Sigmoid colon (tissue), 7 donors: ENCODE results near the gene MDM4. TPM values are rescaled to one million over a fixed set of nuclear protein-coding genes. Genes with fewer than 3 reads are reported as not detected.
A peak's percentile ranks its signal among the peaks of the same experiment; 100 is the strongest.

Experiments used
- DNase-seq: peaks from one replicate; pipeline ENCODE4 v3.0.0-alpha.2; 2019
- H3K27ac ChIP-seq, 4 donors: fragments of 200-600 bp; sonication (generic); one replicate each; pipeline ENCODE4 v1.5.1; 2016 to 2019; ENCODE audit warnings: mild to moderate bottlenecking in 1 of 4
- H3K27me3 ChIP-seq, 3 donors: fragments of 200-600 bp; sonication (generic); one replicate each; pipeline ENCODE4 v1.5.1; 2019; ENCODE audit warnings: mild to moderate bottlenecking in 1 of 3
- H3K36me3 ChIP-seq, 4 donors: fragments of 200-600 bp; sonication (generic); one replicate each; pipeline ENCODE4 v1.5.1; 2016 to 2019
- H3K4me1 ChIP-seq, 4 donors: fragments of 200-600 bp; sonication (generic); one replicate each; pipeline ENCODE4 v1.5.1; 2017 to 2019
- H3K4me3 ChIP-seq, 4 donors: fragments of 200-600 bp; sonication (generic); one replicate each; pipeline ENCODE4 v1.5.1; 2017 to 2019; ENCODE audit warnings: mild to moderate bottlenecking in 2 of 4, moderate library complexity in 1 of 4
- H3K9me3 ChIP-seq, 4 donors: fragments of 200-600 bp in 3 of 4; sonication (generic) in 3 of 4; one replicate each; pipeline versions ENCODE4 v1.5.1 to v1.6.1; 2013 to 2019
- EP300 ChIP-seq, 4 donors: sonication (generic); formaldehyde crosslinking; IDR thresholded peaks; one replicate each; pipeline ENCODE4 v1.6.1; 2017; ENCODE audit warnings: antibody characterized with exemption in 4 of 4
- POLR2A ChIP-seq, 2 donors: fragments of 450-650 bp; IDR thresholded peaks; one replicate each; pipeline ENCODE4 v1.6.1; 2016; ENCODE audit warnings: antibody characterized with exemption in 2 of 2, mild to moderate bottlenecking in 2 of 2, moderate library complexity in 2 of 2
- POLR2AphosphoS5 ChIP-seq, 4 donors: sonication (generic); formaldehyde crosslinking; IDR thresholded peaks; one replicate each; pipeline ENCODE4 v1.6.1; 2017; ENCODE audit warnings: antibody characterized with exemption in 4 of 4
- WGBS, 2 donors: extraction: QIAGEN DNeasy Blood & Tissue Kit; methylation state at CpG; one replicate each; pipeline ENCODE4 v1.1.7; 2013; 5-methylcytosine and 5-hydroxymethylcytosine counted together
- intact Hi-C: fragments of 100-400 bp; cut with DNase I; formaldehyde crosslinking; loops from one replicate; pipeline ENCODE4 v1.15.1; 2023
- polyA plus RNA-seq, 3 donors: library from polyadenylated mRNA; stranded (reverse); fragments of 200-250 nt; gene quantifications; one replicate each; pipeline ENCODE4 v1.2.3, GENCODE V29; 2013
- total RNA-seq, 4 donors: library from RNA; depleted of rRNA; stranded (reverse); fragments of >200 nt; gene quantifications; one replicate each; pipeline ENCODE4 v1.1.0, GENCODE V29; 2016
- TF ChIP-seq, protein P1 (sequence below), 4 experiments: fragments of 450-650 bp in 3 of 4; fragments of 200-600 bp in 1 of 4; IDR thresholded peaks; one replicate each; pipeline ENCODE4 v1.5.1; 2016 to 2019; ENCODE audit warnings: antibody characterized with exemption in 4 of 4, mild to moderate bottlenecking in 3 of 4, moderate library complexity in 2 of 4
- donor health status: healthy with polysubstance abuse.
- donor health status: Bipolar disorder and iron deficiency.
- donor health status: healthy.

Gene MDM4
- total and polyA plus RNA-seq, 7 donors: 1.2 to 82.0 (median 48.2) TPM

DNA sequence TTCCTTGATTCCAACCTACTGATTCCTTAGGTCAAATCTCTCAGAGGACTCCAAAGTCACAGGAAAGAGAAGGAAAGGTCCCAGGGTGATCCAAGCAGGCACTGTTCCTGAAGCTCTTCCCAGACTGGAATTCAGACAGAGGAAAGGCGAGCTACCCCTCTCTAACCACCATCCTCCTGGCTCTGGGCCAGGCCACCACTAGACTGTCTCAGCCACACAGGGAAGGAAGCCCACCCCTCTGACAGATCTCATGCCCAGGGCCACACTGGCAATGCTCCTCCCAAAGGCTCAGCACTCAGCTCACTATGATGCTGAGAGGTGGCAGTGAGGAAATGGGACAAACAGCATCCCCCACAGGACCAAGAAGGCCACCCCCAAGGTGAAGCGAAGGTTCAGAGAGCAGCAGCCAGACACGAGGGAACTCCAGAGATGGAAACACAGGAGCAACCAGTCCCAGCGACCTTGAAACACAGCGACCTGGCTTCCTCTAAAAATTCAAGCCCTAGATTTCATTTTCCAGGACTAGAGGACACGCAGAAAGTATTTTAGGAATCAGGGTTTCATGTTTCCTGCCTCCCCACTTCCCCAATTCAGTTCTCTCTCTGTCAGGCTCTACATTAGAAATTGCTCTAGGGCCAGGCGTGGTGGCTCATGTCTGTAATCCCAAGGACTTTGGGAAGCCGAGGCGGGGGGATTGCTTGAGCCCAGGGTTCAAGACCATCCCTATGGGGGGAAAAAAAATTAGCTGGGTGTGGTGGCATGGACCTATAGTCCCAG lies 40.4 kb upstream of the MDM4 start:
- Histone ChIP-seq H3K36me3 (no peaks in the 10 kb centered on the region), H3K9me3 (no peaks in the 10 kb centered on the region), H3K4me1 (peaks cover 0 to 57% (median 50%) of the 10 kb centered on the region in 4 donors), H3K27me3 (no peaks in the 10 kb centered on the region), H3K27ac (no peak overlapping the region), H3K4me3 (no peak overlapping the region)
- WGBS, 2 donors: 75 to 84% methylated on average over 9 of the region's 9 CpGs
- no peak for DNase-seq
- intact Hi-C loops: no loop called here
- TF ChIP-seq, protein P1, sequence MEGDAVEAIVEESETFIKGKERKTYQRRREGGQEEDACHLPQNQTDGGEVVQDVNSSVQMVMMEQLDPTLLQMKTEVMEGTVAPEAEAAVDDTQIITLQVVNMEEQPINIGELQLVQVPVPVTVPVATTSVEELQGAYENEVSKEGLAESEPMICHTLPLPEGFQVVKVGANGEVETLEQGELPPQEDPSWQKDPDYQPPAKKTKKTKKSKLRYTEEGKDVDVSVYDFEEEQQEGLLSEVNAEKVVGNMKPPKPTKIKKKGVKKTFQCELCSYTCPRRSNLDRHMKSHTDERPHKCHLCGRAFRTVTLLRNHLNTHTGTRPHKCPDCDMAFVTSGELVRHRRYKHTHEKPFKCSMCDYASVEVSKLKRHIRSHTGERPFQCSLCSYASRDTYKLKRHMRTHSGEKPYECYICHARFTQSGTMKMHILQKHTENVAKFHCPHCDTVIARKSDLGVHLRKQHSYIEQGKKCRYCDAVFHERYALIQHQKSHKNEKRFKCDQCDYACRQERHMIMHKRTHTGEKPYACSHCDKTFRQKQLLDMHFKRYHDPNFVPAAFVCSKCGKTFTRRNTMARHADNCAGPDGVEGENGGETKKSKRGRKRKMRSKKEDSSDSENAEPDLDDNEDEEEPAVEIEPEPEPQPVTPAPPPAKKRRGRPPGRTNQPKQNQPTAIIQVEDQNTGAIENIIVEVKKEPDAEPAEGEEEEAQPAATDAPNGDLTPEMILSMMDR (IDR thresholded peaks at IDR 0.05): no peak
- no peak for TF ChIP-seq POLR2AphosphoS5 (IDR thresholded peaks at IDR 0.05)
- no peak for TF ChIP-seq EP300 (IDR thresholded peaks at IDR 0.05)
- TF ChIP-seq POLR2A (IDR thresholded peaks at IDR 0.05): no peak

DNA sequence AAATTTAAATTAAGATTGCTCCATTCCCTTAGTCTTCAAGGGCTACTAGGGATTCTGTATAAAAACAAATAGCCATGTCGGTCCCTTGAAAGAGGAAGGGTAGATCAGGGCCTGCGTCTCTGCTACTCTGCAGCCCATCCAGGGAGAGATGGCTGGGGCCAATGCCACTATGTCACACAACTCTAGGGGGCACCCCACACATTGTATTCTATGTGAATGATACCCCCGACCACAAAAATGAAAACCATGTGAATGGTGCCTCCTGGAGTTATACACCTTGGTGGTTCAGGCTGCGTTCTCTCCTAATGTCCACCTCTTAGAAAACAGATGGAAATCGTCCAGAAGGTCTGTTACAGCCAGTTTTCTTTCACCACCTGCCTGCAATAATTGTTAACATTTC lies 39.6 kb upstream of the MDM4 start:
- H3K36me3 ChIP-seq: no peaks in the 10 kb centered on the region
- 76 to 80% methylated on average over 5 of the region's 5 CpGs for WGBS, 2 donors
- no peaks in the 10 kb centered on the region for H3K27me3 ChIP-seq
- intact Hi-C loops: no loop called here
- H3K27ac ChIP-seq: no peak overlapping the region
- H3K4me3 ChIP-seq: no peak overlapping the region
- no peak for DNase-seq
- TF ChIP-seq, protein P1 (IDR thresholded peaks at IDR 0.05): no peak
- no peak for TF ChIP-seq POLR2A (IDR thresholded peaks at IDR 0.05)
- TF ChIP-seq EP300 (IDR thresholded peaks at IDR 0.05): no peak
- TF ChIP-seq POLR2AphosphoS5 (IDR thresholded peaks at IDR 0.05): no peak
- no peaks in the 10 kb centered on the region for H3K9me3 ChIP-seq
- peaks cover 0 to 63% (median 57%) of the 10 kb centered on the region in 4 donors for H3K4me1 ChIP-seq

DNA sequence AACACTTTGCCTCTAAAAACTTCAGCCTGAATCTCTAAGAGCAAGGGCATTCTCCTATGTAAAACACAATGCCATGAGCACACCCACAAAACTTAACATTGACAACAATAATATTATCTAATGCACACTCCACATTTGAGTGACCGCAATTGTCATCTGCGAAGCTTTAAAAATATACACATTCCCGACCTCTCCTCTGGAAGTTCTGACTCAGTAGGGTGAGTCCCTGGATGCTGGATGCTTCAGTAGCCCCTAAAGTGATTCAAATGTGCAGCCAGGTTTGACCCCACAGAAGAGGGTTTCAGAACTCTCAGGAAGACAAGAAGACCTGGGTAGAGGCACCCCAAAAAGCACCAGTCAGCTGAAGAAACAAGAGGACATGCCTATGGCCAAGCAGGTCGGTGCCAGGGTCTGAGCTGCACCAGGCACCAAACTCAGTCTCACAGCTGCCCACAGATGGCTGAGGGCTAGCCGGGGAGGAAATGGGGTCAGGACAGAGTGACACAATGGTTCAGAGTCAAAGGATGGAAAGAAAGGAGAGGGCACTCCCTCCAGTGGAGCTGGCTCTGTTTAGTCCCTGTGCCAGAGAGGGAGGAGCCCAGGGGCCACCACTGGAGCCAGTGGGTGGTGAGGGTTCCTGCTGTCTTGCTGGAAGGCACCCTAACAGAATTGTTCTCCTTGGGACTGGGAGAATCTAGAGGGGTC lies 39.0 kb upstream of the MDM4 start:
- WGBS, 2 donors: 64 to 71% methylated on average over 5 of the region's 5 CpGs
- TF ChIP-seq, protein P1 (IDR thresholded peaks at IDR 0.05): no peak
- TF ChIP-seq POLR2AphosphoS5 (IDR thresholded peaks at IDR 0.05) (no peak), POLR2A (IDR thresholded peaks at IDR 0.05) (no peak), EP300 (IDR thresholded peaks at IDR 0.05) (no peak)
- no peaks in the 10 kb centered on the region for H3K9me3 ChIP-seq
- no peak for DNase-seq
- intact Hi-C loops: no loop called here
- H3K27ac ChIP-seq: no peak overlapping the region
- no peaks in the 10 kb centered on the region for H3K27me3 ChIP-seq
- peaks cover 0 to 70% (median 63%) of the 10 kb centered on the region in 4 donors for H3K4me1 ChIP-seq
- H3K36me3 ChIP-seq: no peaks in the 10 kb centered on the region
- no peak overlapping the region for H3K4me3 ChIP-seq

DNA sequence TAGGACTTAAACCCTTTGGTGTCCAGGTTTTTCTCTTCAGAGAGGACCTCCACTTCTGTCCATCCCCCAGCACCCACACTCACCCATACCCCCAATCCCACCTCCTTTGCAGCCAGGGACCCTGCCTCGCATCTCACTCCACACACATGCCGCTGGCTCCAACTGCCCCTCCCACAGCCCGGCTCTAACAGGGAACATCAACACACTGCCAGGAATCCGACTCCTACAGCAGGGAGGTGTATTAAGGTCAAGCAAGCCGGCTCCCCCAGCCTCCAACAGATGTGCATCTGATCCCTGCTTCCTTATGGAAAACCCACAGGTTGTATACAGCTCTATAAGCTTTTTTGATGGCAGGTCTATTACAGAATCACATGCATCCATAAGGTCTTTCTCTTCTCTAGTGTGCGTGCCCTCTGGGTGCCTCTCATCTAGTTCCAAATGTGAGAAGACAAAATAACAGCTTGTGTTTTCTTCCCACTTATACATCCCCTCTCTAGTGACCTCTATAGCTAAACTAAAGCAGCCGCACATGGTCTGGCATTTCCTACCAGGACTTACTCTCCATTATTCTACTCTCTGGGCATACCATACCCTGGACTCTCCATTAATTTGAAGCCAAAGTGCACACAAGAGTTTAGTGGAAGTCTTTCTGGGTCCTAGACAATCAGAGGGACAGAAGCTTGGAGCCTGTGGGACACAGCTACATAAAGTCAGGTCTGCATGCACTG lies 37.9 kb upstream of the MDM4 start:
- H3K27ac ChIP-seq: peak overlapping the region in 1 of 4 donors; percentile 30
- no peak for TF ChIP-seq POLR2A (IDR thresholded peaks at IDR 0.05)
- intact Hi-C loops: no loop called here
- H3K36me3 ChIP-seq: no peaks in the 10 kb centered on the region
- no peaks in the 10 kb centered on the region for H3K27me3 ChIP-seq
- H3K4me3 ChIP-seq: no peak overlapping the region
- H3K9me3 ChIP-seq: no peaks in the 10 kb centered on the region
- WGBS, 2 donors: 80 to 82% methylated on average over 7 of the region's 7 CpGs
- no peak for DNase-seq
- peaks cover 0 to 77% (median 70%) of the 10 kb centered on the region in 4 donors for H3K4me1 ChIP-seq

DNA sequence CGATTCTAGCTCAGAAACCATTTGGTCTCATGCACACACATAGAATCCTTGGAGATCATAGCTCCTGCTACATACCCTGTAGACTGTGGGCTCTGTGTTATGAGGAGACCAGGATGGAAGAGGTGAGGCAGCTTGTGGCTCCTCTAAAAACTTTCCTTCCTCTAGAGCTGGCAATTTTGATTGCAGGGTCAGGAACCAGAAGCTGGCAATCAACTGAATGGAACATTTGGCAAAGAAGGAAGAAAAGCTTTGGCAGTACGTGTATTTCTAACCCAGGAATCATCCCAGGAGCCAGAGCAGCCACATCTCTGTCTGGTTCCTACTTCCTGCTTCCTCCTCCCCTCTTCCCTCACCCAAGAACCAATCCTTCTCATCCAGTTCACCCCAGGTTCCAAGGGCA lies 37.3 kb upstream of the MDM4 start:
- no peak for TF ChIP-seq POLR2A (IDR thresholded peaks at IDR 0.05)
- TF ChIP-seq EP300 (IDR thresholded peaks at IDR 0.05): no peak
- TF ChIP-seq, protein P1 (IDR thresholded peaks at IDR 0.05): no peak
- TF ChIP-seq POLR2AphosphoS5 (IDR thresholded peaks at IDR 0.05): no peak
- intact Hi-C loops: no loop called here
- Histone ChIP-seq H3K4me3 (no peak overlapping the region), H3K9me3 (no peaks in the 10 kb centered on the region), H3K27ac (peak overlapping the region in 1 of 4 donors; percentile 30), H3K27me3 (no peaks in the 10 kb centered on the region), H3K4me1 (peaks cover 0 to 77% (median 70%) of the 10 kb centered on the region in 4 donors), H3K36me3 (no peaks in the 10 kb centered on the region)
- 55 to 64% methylated on average over 2 of the region's 2 CpGs for WGBS, 2 donors
- no peak for DNase-seq
